Smooth muscle cell (in vitro differentiated cells): ENCODE data around the gene SZRD1. TPM values are rescaled to one million over a fixed set of nuclear protein-coding genes. Genes with fewer than 3 reads are reported as not detected.

Experiments
- DNase-seq: peaks from one replicate; lab custom pipeline; 2025; ENCODE audit not compliant: unreplicated experiment; lab: John Stamatoyannopoulos, UW
- H2AFZ ChIP-seq: fragments of 200-600 bp; sonication (generic); 2 replicates; pipeline ENCODE4 v1.6.0; 2016; ENCODE audit warnings: antibody characterized with exemption, low read depth, mild to moderate bottlenecking
- H3F3A ChIP-seq: fragments of 200-600 bp; sonication (generic); 2 replicates; pipeline ENCODE4 v1.6.0; 2017; ENCODE audit warnings: antibody characterized with exemption, low read depth
- H3K27ac ChIP-seq: fragments of 200-600 bp; sonication (generic); 2 replicates; pipeline ENCODE4 v1.5.1; 2016; ENCODE audit warnings: low read depth, mild to moderate bottlenecking
- H3K27me3 ChIP-seq: fragments of 200-600 bp; sonication (generic); 2 replicates; pipeline ENCODE4 v1.6.1; 2016; ENCODE audit warnings: low read depth, mild to moderate bottlenecking
- H3K36me3 ChIP-seq: fragments of 200-600 bp; sonication (generic); 2 replicates; pipeline ENCODE4 v1.5.1; 2016; ENCODE audit warnings: low read depth
- H3K4me1 ChIP-seq: fragments of 200-600 bp; sonication (generic); 2 replicates; pipeline ENCODE4 v1.5.1; 2016; ENCODE audit warnings: low read depth
- H3K4me2 ChIP-seq: fragments of 200-600 bp; sonication (generic); 2 replicates; pipeline ENCODE4 v1.6.0; 2016; ENCODE audit warnings: mild to moderate bottlenecking
- H3K4me3 ChIP-seq: fragments of 200-600 bp; sonication (generic); 2 replicates; pipeline ENCODE4 v1.5.1; 2016; ENCODE audit warnings: mild to moderate bottlenecking
- H3K79me2 ChIP-seq: fragments of 200-600 bp; sonication (generic); 2 replicates; pipeline ENCODE4 v1.6.0; 2016; ENCODE audit warnings: low read depth, mild to moderate bottlenecking
- H3K9ac ChIP-seq: fragments of 200-600 bp; sonication (generic); 2 replicates; pipeline ENCODE4 v1.6.0; 2016; ENCODE audit warnings: low read depth
- H3K9me3 ChIP-seq: fragments of 200-600 bp; sonication (generic); replicated peaks from 2 replicates; pipeline ENCODE4 v1.5.1; 2016; ENCODE audit warnings: low read depth
- H4K20me1 ChIP-seq: fragments of 200-600 bp; sonication (generic); 2 replicates; pipeline ENCODE4 v1.6.0; 2016; ENCODE audit warnings: low read depth
- CTCF ChIP-seq: fragments of 200-600 bp; sonication (generic); IDR thresholded peaks from 2 replicates; pipeline ENCODE4 v1.5.1; 2017; ENCODE audit warnings: borderline replicate concordance, mild to moderate bottlenecking, antibody characterized with exemption; ENCODE audit not compliant: insufficient read depth, poor library complexity, severe bottlenecking
- WGBS: methylation state at CpG from one replicate; pipeline ENCODE4 v1.1.7; 2016; ENCODE audit warnings: low lambda C conversion rate; 5-methylcytosine and 5-hydroxymethylcytosine counted together
- polyA plus RNA-seq: library from polyadenylated mRNA; unstranded; fragments of >200 nt; fragmentation: Nextera tagmentation; extraction: Ambion mirVana; gene quantifications from 2 replicates; pipeline ENCODE4 v1.2.1, GENCODE V29; 2016
- total RNA-seq: library from RNA; depleted of rRNA; stranded (reverse); fragments of >200 nt; gene quantifications from 2 replicates; pipeline ENCODE4 v1.2.3, GENCODE V29; 2014

Gene SZRD1
- total and polyA plus RNA-seq, 2 experiments from 2014 or later, result 45.3 to 56.4 TPM

- Histone ChIP-seq H3K4me3 (no peak overlapping the region), H3K27ac (peak overlapping the region; percentile 33), H4K20me1 (peaks cover 100% of the 10 kb centered on the region), H3K9me3 (no peaks in the 10 kb centered on the region), H3F3A (no peaks in the 10 kb centered on the region), H3K79me2 (peaks cover 88% of the 10 kb centered on the region), H3K9ac (no peak overlapping the region), H3K4me2 (peak overlapping the region; percentile 61), H3K27me3 (no peaks in the 10 kb centered on the region), H3K36me3 (no peaks in the 10 kb centered on the region), H3K4me1 (peaks cover 5% of the 10 kb centered on the region), H2AFZ (no peak overlapping the region)
- 91% methylated on average over 6 of the region's 6 CpGs for WGBS
- no peak for TF ChIP-seq CTCF
- DNase-seq, result no peak
Observed at GRCh38 chr1:16324456-16324890, 42.6 kb upstream of the SZRD1 start.

GRCh38 chr1:16326833-16327404 lies 40.1 kb upstream of the SZRD1 start:
- Histone ChIP-seq H3K4me3 (no peak overlapping the region), H3K36me3 (no peaks in the 10 kb centered on the region), H3K4me2 (no peak overlapping the region), H4K20me1 (peaks cover 98% of the 10 kb centered on the region), H2AFZ (no peak overlapping the region), H3F3A (no peaks in the 10 kb centered on the region), H3K27ac (no peak overlapping the region), H3K9ac (no peak overlapping the region), H3K9me3 (no peaks in the 10 kb centered on the region), H3K27me3 (no peaks in the 10 kb centered on the region), H3K4me1 (peaks cover 5% of the 10 kb centered on the region), H3K79me2 (peaks cover 83% of the 10 kb centered on the region)
- TF ChIP-seq CTCF, result no peak
- DNase-seq, result no peak
- WGBS, result 90% methylated on average over 5 of the region's 5 CpGs

GRCh38 chr1:16334655-16335340 lies 32.2 kb upstream of the SZRD1 start:
- Histone ChIP-seq H3K36me3 (no peaks in the 10 kb centered on the region), H3K4me3 (no peak overlapping the region), H3K9me3 (no peaks in the 10 kb centered on the region), H4K20me1 (peaks cover 98% of the 10 kb centered on the region), H3K4me1 (no peaks in the 10 kb centered on the region), H3K27ac (no peak overlapping the region), H3K4me2 (no peak overlapping the region), H3K27me3 (no peaks in the 10 kb centered on the region), H3F3A (no peaks in the 10 kb centered on the region), H3K79me2 (peaks cover 83% of the 10 kb centered on the region), H2AFZ (no peak overlapping the region), H3K9ac (no peak overlapping the region)
- no peak for TF ChIP-seq CTCF
- 98% methylated on average over 7 of the region's 7 CpGs for WGBS
- no peak for DNase-seq
